ENCODE data around the gene OSGIN1. TPM values are rescaled to one million over a fixed set of nuclear protein-coding genes. Genes with fewer than 3 reads are reported as not detected.

Gene OSGIN1
- polyA plus RNA-seq, 1 donor from 2014 or later = 2.1 TPM

GRCh38 chr16:83967091-83967490 is 14.1 kb downstream of the OSGIN1 start:
- Histone ChIP-seq H3K79me2 (replicated peaks; ENCODE audit: insufficient read depth, low read length) (no peaks in the 10 kb centered on the region), H4K20me1 (ENCODE audit: insufficient read depth) (no peaks in the 10 kb centered on the region), H3K27me3 (ENCODE audit: insufficient read depth, low read depth, low read length) (peaks cover 7% of the 10 kb centered on the region), H3K9me3 (ENCODE audit: low read length) (no peaks in the 10 kb centered on the region), H3K4me2 (ENCODE audit: low read length) (no peak overlapping the region), H3K4me3 (ENCODE audit: low read length) (no peak overlapping the region), H3K27ac (ENCODE audit: low read length) (no peak overlapping the region), H3K9ac (ENCODE audit: low read length) (no peak overlapping the region), H3F3A (ENCODE audit: insufficient read depth, low read length, poor library complexity, severe bottlenecking) (no peaks in the 10 kb centered on the region), H3K9me2 (ENCODE audit: insufficient read depth, low read length) (no peaks in the 10 kb centered on the region), H3K36me3 (ENCODE audit: insufficient read depth, low read length) (no peaks in the 10 kb centered on the region), H2AFZ (ENCODE audit: low read depth, low read length) (no peak overlapping the region)
- TF ChIP-seq, protein P1, sequence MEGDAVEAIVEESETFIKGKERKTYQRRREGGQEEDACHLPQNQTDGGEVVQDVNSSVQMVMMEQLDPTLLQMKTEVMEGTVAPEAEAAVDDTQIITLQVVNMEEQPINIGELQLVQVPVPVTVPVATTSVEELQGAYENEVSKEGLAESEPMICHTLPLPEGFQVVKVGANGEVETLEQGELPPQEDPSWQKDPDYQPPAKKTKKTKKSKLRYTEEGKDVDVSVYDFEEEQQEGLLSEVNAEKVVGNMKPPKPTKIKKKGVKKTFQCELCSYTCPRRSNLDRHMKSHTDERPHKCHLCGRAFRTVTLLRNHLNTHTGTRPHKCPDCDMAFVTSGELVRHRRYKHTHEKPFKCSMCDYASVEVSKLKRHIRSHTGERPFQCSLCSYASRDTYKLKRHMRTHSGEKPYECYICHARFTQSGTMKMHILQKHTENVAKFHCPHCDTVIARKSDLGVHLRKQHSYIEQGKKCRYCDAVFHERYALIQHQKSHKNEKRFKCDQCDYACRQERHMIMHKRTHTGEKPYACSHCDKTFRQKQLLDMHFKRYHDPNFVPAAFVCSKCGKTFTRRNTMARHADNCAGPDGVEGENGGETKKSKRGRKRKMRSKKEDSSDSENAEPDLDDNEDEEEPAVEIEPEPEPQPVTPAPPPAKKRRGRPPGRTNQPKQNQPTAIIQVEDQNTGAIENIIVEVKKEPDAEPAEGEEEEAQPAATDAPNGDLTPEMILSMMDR (IDR thresholded peaks at IDR 0.05; ENCODE audit: poor library complexity, severe bottlenecking) = no peak
- TF ChIP-seq EP300 (conservative IDR thresholded peaks at IDR 0.05; ENCODE audit: poor library complexity, severe bottlenecking) (no peak), SMC3 (conservative IDR thresholded peaks at IDR 0.05; ENCODE audit: poor library complexity) (no peak), EZH2 (IDR thresholded peaks at IDR 0.05; ENCODE audit: borderline replicate concordance, insufficient read depth, low read length, poor library complexity, severe bottlenecking) (no peak), POLR2AphosphoS5 (IDR thresholded peaks at IDR 0.05) (no peak), REST (IDR thresholded peaks at IDR 0.05; ENCODE audit: borderline replicate concordance) (no peak), RAD21 (conservative IDR thresholded peaks at IDR 0.05) (no peak), TAF1 (IDR thresholded peaks at IDR 0.05; ENCODE audit: low read depth) (no peak), MXI1 (conservative IDR thresholded peaks at IDR 0.05; ENCODE audit: poor library complexity, severe bottlenecking) (no peak)

DNA sequence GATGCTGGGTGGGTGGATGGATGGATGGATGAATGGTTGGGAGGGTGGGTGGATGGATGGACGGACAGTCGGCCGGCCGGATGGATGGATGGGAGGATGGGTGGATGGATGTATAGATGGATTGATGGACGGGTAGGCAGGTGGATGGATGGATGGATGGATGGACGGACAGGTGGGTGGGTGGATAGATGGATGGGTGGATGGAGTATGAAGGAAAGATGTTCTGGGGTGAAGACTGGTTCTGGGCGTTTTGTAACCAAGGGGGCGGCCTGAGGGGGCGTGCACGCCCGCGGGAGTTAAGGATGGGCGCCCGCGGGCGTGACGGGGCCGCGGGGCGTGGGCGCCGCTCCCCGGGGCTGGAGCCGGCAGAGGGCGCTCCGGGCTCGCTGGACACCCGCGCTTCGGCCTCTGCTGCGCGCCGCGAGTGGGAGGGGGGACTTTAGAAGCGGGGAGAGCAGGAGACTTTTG is 14.8 kb downstream of the OSGIN1 start, which contains the start of gene NECAB2:
TSS of gene NECAB2 (plus strand) at position 407 of the 468 bp plus-strand sequence. CDS start 405 bp downstream, outside the sequence.
- Histone ChIP-seq H4K20me1 (ENCODE audit: insufficient read depth) (no peaks in the 10 kb centered on the region), H3K36me3 (ENCODE audit: insufficient read depth, low read length) (no peaks in the 10 kb centered on the region), H3K27me3 (ENCODE audit: insufficient read depth, low read depth, low read length) (peaks cover 7% of the 10 kb centered on the region), H3K9me3 (ENCODE audit: low read length) (no peaks in the 10 kb centered on the region), H3K27ac (ENCODE audit: low read length) (no peak within 1 kb of the TSS), H3F3A (ENCODE audit: insufficient read depth, low read length, poor library complexity, severe bottlenecking) (no peaks in the 10 kb centered on the region), H3K4me2 (ENCODE audit: low read length) (no peak within 1 kb of the TSS), H3K79me2 (replicated peaks; ENCODE audit: insufficient read depth, low read length) (no peaks in the 10 kb centered on the region), H3K9ac (ENCODE audit: low read length) (peak within 1 kb of the TSS; percentile 38), H3K4me3 (ENCODE audit: low read length) (peak within 1 kb of the TSS; percentile 59), H3K9me2 (ENCODE audit: insufficient read depth, low read length) (no peaks in the 10 kb centered on the region), H2AFZ (ENCODE audit: low read depth, low read length) (no peak within 1 kb of the TSS)
- peak; percentile 70 for TF ChIP-seq SMC3 (conservative IDR thresholded peaks at IDR 0.05; ENCODE audit: poor library complexity)
- no peak for TF ChIP-seq MXI1 (conservative IDR thresholded peaks at IDR 0.05; ENCODE audit: poor library complexity, severe bottlenecking)
- no peak for TF ChIP-seq REST (IDR thresholded peaks at IDR 0.05; ENCODE audit: borderline replicate concordance)
- TF ChIP-seq EZH2 (IDR thresholded peaks at IDR 0.05; ENCODE audit: borderline replicate concordance, insufficient read depth, low read length, poor library complexity, severe bottlenecking) = no peak
- TF ChIP-seq RAD21 (conservative IDR thresholded peaks at IDR 0.05) = peak; percentile 68
- TF ChIP-seq TAF1 (IDR thresholded peaks at IDR 0.05; ENCODE audit: low read depth) = no peak
- TF ChIP-seq EP300 (conservative IDR thresholded peaks at IDR 0.05; ENCODE audit: poor library complexity, severe bottlenecking) = no peak
- TF ChIP-seq, protein P1 (IDR thresholded peaks at IDR 0.05; ENCODE audit: poor library complexity, severe bottlenecking) = peak; percentile 58
- no peak for TF ChIP-seq POLR2AphosphoS5 (IDR thresholded peaks at IDR 0.05)
